OCI-M1 (cell line): Measurements from ENCODE around the gene OVOL2.
"Not testable (repeated sequence)": the region's sequence is repeated elsewhere in the genome, so short reads cannot be mapped to it uniquely, and the experiment has no call there.

ENCODE experiments used
- DNase-seq: peaks from one replicate; lab custom pipeline; 2025; lab: John Stamatoyannopoulos, UW

Gene OVOL2

DNA sequence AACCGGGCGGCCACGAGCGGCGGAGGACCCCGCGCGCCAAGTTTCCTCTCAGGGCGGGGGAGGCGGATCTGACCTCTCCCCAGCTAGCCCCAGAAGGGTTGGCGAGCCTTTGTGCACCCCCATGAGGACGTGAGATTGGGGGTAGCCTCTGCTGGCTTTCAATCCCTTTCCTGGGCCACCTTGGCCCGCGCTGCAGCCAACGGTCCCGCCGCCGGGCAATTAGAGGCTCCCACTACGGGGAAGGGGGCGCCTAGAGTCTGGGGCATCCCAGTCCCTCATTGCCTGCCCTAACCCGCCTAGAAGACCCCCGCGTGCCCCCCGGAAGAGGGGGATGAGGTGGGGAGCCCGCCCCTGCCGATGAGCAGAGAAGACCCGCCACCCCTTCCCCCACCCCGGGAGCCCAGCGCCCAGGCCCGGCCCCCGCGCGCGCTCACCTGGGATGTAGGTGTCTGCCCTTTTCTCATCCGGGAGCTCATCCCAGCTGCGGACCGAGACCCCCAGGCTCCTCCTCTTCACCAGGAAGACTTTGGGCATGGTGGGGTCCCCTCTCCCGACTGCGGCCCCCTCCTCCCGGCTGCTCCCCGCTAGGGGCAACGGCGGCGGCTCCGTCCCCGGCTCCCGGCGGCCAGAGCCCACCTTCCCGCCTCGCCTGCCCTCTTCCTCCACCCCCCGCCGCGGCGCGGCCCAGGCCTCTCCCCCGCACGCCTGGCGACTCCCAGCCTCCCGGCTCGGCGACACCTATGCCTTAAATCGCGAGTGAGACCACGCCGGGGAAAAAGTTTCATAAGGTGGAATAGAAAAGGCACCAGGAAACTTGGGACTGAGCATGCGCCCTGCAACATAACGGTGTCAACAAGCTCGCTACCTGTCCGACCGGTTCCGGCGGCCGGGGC, at the start of gene OVOL2:
Gene OVOL2, minus strand, starts transcription at position 816 of the 893 bp plus-strand sequence. Its CDS starts 282 bp downstream, at position 534.
- no peak for DNase-seq

DNA sequence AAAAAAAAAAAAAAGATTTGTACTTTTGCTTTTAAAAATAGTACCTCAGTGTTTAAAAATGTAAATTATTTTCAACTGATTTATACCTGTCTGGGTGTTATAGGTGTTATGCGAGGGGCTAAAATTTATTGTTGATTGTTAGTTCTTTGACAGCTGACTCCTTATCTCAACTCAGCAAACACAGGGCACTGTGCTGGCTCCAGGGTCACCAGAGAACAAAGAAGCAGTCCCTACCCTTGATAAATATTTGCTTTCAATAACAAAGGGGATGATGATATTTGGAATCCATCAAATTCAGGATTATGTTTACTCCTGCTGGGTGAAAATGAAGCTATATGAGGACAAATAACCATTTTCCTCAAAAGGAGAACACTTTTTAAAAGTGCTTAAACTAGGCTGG, 45.8 kb upstream of the OVOL2 start:
- DNase-seq = no peak

DNA sequence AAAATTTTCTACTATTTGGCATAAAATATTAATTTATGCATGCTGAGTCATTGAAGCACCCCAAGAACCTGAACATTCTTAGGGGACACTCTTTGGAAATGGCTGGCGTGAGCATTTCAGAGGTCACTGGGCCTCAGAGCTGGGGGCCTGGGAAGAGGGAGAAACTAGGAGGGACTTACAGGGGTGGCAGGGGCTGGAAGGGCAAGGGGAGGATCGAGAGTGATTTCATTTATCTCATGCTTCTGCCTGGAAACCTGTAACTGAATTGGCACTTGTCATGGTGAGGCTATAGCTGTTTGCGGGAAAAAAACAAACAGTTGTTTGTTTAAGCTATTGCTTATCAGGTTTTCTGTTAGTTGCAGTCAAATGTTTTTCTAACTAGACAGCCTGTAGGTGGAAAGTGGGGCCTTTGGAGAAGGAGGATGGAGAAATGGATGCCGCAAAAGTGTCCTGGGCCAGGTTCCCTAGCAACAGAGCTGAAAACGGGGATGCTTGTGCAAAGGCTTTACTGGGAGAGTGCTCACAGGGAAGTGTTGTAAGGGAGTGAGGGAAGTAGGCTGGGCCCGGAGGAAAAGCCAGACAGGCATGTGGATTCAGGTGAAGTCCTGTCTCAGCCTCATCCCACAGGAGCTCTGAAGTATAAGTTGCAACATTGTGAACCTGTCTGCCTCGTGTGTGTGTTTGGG, 43.6 kb upstream of the OVOL2 start:
- no peak for DNase-seq

DNA sequence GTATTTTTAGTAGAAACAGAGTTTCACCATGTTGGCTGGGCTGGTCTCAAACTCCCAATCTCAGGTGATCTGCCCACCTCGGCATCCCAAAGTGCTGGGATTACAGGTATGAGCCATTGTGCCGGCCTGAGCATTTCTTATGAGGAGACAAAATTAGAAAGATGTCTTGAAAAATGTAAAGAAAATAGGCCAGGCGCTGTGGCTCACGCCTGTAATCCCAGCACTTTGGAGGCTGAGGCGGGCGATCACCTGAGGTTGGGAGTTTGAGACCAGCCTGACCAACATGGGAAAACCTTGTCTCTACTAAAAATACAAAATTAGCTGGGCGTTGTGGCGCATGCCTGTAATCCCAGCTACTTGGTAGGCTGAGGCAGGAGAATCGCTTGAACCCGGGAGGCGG, 42.9 kb upstream of the OVOL2 start:
- DNase-seq = not testable (repeated sequence)

DNA sequence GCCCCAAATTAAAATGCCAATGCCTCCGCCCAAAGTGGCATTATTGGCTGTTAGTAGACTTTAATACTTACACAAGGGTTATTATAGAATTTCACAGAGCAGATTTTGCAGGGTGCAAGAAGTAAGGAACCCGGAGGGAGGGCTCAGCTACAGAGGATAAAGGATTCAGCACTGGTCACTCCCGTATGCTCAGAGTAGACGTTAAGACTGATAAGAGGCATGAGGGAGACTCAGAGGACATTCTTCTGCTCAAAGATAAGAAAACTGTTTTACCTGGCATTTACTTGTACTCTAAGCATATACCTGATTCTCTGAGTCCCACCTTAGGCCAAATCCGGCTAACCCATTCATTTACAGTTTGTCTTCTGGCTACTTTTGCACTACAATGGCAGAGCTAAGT, 36.5 kb upstream of the OVOL2 start:
- no peak for DNase-seq

DNA sequence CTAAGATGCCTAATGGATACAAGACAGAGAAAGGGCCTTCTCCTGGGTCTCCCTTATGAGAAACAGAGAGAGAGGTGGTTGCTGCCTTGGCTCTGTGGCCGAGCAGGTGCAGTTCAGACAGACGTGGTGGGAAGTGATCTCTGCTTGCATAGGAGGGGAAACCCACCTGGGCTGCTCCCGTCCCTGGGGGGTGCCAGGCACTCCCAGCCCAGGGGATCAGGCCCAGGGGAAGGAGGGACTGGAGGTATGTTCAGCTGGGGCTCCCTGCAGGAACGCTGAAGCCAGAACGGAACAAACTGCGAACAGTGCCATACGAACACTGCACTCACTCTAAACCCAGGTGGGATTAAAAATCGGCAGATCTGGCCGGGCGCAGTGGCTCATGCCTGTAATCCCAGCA, 35.7 kb upstream of the OVOL2 start:
- DNase-seq = no peak

DNA sequence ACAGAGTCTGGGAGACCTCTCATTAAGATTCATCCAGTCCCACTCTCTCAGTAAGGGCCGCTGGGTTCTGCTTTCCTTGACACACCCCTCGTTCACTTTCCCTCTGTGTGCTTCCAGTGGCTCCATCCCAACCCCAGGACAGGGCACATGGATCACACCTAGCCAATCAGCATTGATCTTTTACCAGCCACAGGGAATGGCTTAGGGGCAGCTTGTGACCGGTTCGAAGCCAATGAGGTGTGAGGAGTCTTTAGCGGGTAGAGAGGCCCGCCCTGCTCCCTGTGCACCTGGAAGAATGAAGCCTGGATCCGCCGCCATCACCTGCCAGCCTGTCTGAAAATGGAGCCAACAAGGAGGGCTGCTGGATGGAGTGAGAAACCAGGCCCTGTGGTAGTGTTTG, 35.2 kb upstream of the OVOL2 start:
- no peak for DNase-seq

DNA sequence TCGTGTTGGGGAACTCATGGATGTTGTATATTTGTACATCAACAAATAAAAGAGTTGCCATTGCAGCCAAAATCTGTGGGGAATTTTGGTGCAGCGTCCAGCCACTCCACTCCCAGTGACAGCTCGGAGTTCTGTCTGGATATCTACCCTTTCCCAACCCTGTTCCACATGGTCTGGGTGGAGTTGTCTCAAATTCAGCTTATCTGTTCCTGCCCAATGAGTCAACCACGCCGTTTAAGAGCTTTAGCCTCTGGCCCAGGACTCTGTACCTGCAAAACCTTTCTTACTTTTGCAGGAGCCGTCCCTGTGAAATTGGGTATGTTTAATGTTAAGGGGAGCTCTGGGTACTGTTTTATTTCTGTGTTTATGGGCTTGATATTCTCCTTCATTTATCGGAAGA, 33.9 kb upstream of the OVOL2 start:
- DNase-seq = no peak

DNA sequence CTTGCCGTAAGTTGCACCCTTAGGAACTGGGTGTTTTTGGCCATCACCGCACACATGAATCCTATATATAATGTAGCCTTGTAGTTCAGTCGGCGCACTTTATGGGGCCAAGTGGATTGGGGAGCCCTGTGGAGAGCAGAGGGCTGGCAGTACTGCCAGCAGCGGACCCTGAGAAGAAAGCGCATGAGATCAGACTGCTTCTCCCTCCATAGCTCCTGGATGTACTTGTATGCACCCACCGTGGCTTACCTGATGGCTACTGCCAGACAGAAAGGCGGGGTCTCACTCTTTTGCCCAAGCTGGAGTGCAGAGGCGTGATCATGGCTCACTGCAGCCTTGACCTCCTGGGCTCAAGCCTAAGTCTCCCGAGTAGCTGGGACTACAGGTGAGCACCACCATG, 32.8 kb upstream of the OVOL2 start:
- no peak for DNase-seq

DNA sequence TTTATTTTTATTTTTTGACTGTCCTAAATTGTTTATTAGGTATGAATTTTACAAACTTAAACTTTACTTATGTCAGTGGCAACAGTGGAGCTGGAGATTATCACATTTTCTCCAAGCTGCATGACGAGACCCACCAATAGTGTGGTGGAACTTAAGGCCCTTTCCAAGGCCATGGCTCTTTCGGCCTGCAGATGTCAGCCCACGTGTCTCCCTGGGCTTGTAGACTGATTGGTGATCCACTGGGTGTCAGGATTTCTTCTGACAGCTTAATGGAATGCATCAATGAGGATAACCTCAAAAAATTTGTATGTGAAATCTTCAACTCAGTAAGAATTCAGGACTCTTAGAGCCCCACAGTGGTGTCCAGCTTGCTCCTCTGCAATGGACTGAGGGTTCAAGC, 32.3 kb upstream of the OVOL2 start:
- DNase-seq = peak; percentile 11

DNA sequence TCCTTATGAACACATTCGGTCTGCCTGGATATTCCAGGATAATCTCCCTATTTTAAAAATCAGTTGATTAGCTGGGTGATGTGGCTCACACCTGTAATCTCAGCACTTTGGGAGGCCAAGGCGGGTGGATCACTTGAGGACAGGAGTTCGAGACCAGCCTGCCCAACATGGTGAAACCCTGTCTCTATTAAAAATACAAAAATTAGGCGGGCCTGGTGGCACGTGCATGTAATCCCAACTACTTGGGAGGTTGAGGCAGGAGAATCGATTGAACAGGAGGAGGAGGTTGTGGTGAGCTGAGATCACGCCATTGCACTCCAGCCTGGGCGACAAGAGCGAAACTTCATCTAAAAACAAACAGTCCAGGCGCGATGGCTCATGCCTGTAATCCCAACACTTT, 31.1 kb upstream of the OVOL2 start:
- not testable (repeated sequence) for DNase-seq

DNA sequence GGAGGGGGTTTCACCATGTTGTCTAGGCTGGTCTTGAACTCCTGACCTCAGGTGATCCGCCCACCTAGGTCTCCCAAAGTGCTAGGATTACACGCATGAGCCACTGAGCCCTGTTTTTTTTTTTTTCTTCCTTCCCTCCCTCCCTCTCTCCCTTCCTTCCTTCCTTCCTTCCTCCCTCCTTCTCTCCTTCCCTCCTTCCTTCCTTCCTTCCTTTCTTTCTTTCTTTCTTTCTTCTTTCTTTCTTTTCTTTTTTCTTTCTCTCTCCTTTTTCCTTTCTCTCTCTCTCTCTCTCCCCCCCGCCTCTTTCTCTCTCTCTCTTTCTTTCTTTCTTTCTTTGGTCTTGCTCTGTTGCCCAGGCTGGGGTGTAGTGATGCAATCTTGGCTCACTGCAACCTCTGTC, 30.6 kb upstream of the OVOL2 start:
- not testable (repeated sequence) for DNase-seq

DNA sequence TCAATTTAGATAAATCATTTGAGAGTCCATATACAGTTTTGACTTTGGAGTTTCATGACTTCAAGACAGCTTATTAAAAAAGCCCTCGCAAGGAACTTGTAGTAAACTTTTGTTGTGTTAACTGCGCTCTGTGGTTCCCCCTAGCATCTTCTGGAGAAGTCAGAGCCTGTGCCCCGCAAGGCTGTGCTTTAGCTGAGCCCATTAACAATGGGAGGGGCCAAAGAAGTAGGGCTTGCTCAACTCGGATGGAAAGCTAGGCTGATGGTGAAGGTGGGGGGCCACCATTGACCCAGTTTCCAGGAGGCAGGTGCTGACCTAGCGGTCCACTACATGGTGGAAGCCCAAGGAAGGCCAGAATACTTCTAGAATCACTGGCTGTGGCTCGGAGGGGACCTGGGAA, 29.3 kb upstream of the OVOL2 start:
- no peak for DNase-seq

DNA sequence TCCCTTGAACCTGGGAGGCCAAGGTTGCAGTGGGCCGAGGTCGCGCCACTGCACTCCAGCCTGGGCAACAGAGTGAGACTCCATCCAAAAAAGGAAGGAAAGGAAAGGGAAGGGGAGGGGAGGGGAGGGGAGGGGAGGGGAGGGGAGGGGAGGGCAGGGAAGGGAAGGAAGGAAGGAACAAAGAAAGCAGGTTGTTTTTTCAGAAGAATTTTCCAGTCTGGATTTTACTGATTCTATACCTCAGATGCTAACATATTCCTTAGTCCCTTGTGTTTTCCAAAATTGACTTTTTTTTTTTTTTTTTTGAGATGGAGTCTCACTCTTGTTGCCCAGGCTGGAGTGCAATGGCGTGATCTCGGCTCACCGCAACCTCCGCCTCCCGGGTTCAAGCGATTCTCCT, 23.1 kb upstream of the OVOL2 start:
- DNase-seq = not testable (repeated sequence)

DNA sequence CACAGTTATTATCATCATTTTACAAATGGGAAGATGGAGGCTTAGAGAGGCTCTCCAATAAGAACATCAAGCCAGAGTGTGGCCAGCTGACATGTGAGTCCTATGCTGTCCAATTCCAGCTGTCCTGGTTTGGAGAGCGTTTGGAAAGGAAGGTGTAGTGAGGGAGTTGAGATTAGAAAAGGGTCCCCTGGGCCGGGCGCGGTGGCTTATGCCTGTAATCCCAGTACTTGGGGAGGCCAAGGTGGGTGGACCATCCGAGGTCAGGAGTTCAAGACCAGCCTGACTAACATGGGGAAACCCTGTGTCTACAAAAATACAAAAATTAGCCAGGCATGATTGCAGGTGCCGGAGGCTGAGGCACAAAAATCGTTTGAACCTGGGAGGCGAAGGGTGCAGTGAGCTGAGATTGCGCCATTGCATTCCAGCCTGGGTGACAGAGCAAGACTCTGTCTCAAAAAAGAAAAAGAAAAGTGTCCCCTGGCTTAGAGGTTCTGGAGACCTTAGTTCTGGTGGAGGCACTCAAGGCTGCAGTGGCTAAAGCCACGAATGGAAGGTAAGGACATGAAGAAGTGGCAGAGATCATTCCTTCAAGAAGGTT, 22.1 kb upstream of the OVOL2 start:
- DNase-seq = no peak

DNA sequence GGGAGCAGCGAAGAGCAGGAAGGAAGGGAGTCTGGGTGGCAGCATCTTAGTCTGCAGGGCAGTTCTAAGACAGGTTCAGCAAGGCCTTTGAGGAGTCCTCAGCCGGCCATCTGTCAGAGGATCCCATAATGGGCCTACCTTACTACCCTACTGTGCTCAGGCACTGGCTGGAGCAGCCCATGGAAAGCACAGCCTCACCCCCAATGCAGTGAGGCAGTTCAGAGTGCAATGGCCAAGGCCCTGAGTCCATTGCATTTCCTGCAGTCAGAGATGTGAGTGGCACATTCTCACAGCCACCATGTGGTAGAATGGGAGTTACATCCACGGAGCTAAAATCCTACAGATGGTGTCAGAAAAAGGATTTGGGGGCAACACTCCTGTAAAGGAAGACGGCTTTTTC, 19.4 kb upstream of the OVOL2 start:
- no peak for DNase-seq

DNA sequence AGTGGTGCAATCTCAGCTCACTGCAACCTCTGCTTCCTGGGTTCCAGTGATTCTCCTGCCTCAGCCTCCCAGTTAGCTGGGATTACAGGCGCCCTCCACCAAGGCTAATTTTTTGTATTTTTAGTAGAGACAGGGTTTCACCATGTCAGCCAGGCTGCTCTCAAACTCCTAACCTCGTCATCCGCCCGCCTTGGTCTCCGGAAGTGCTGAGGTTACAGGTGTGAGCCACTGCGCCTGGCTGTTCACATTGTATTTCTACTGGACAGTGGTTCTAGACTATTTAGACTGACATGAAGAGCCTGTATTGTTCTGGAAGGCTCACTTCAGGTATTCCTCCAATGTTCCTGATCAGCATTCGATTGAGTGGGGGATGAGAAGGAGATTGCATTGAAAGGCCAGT, 14.8 kb upstream of the OVOL2 start:
- no peak for DNase-seq

DNA sequence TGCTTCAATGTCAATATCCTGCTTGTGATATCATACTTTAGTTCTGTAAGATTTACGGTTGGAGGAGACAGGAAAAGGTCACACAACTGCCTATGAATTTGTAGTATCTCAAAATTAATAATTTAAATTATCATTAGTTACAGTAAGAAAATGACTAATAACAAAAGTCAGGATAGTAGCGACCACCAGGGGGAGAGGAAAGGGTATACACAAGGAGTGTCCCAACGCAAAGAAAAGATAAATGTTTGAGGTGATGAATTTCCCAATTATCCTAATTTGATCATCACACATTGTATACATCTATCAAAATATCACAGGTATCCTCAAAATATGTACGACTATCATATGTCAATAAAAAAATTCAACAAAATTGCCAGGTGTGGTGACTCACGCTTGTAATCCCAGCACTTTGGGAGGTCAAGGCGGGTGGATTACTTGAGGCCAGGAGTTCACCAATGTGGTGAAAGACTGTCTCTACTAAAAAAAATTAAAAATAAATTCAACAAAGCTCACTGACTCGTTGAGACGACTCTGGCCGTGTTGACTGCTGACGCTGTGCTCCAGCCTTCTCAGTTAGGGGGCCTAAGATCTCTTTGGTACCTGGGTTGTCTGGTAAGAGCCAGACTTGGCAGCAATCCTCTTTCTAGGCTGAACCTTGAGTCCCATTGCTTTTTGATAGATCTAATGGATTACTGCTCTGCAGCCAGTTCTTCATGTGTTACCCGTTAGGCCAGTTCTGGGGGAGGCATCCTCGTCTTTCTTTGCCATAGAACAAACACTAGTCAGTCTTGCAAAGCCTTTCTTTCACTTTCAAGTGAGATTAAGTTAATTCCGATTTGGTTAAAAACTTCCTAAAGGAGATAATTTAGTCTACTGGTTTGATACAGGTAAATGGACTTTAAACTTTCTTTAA, 9.0 kb upstream of the OVOL2 start:
- DNase-seq = no peak

DNA sequence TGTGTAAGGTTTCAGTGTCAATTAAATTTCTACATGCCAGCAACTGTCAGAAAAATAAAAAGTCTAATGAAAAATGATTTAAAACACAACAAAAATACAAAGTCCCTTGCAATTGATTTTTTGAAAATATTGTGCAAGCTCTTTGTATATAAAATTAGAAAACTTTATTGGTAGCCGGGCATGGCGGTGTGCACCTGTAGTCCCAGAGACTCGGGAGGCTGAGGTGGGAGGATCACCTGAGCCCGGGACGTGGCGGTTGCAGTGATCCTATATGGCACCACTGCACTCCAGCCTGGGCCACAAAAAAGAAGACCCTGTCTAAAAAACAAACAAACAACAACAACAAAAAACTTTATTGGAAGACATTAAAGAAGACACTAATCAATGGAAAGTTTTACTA, 6.0 kb upstream of the OVOL2 start:
- no peak for DNase-seq

DNA sequence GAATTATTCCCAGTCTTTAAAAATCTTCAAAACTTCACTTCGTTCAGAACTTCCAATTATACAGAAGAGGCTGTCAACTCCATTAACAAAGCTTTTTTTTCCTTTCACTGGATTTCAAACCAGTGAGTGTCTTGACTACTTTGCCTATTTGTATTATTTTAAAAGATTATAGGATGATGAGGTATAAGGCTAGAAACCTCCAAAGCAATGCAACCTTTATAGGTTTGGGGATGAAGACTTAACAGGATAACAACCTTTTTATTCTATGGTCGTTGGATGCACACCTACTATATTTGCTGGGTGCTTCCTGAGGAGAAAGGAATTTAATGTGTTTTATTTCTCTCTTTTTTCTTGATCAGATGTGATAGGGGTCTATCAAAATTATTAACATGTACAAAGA, 1.9 kb upstream of the OVOL2 start:
- no peak for DNase-seq

DNA sequence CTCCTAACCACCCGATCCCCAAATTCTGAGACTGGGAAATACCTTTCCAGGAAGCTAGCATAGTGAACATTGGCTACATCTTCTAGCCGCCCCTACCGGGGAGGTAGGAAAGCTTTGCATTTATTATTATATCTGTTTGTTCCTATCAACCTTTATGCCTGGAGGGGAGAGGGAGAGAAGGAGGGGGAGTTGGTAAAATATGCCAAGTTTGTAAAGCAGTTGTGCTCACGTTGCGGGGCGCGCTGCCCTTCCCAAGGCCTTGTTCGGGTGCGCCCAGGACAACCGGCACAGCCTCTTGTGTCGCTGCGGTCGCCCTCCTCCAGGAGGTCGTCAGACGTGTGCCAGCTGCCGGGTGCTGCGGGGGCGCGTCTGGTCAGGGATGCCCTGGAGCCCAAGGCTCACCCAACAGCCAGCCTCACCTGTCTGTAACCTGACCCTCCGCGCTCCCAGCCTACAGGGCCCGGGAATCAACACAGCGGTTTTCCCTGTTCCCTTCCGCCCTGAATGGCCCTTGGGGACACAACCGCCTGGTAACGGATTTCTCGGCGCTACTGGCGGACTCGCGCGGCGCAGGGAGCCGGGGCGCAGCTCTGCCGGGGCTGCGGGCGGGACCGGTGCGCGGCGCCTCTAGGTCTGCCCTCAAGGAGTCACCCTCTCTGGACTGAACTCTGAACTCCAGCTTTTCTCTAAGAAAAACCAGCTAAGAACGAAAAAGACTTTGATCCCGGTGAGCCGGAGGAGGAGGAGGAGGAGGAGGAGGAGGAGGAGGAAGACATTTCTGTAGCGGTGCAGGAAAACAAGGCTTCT, 1.1 kb upstream of the OVOL2 start:
- no peak for DNase-seq
